HG03354 (cell line): ENCODE data around the gene ORMDL2.
"Not testable (repeated sequence)": the region's sequence is repeated elsewhere in the genome, so short reads cannot be mapped to it uniquely, and the experiment has no call there.

Experiments
- ATAC-seq: cut with Tn5 transposase; IDR thresholded peaks from one replicate; pipeline ENCODE4 v1.9.1; 2021; ENCODE audit warnings: mild to moderate bottlenecking; ENCODE audit not compliant: unreplicated experiment, poor library complexity, severe bottlenecking

The ORMDL2 gene

DNA sequence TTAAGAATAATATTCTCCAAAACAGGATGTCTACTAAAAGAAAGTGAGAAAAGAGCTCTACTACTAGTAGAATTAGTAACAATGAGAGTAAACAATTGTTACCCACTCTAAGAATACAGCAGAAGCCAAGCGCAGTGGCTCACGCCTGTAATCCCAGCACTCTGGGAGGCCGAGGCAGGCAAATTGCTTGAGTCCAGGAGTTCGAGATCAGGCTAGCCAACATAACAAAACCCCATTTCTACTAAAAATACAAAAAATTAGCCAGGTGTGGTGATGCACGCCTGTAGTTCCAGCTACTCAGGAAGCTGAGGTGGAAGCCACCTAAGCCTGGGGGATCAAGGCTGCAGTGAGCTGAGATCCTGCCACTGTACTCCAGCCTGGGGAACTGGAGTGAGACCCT lies 6.9 kb downstream of the ORMDL2 start:
- no peak for ATAC-seq

DNA sequence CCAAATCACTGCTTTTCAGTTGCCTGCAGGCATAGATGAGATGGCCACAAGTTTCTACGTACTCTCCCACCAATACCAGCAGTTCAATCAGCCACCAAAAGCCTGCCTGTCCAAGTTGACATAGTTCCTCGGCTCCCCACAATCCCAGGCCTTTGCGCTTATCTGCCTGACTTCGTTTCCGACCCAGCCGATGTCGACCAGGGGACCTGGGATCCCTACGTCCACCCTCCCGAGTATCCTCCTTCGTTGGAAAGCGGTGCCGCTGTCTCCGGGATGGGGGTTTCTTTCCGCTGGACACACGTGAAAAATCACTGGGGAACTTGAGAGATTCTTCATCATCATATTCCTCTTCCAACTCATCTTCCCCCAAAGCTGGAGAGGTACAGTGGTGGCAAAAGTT lies 10.0 kb downstream of the ORMDL2 start:
- ATAC-seq = no peak

DNA sequence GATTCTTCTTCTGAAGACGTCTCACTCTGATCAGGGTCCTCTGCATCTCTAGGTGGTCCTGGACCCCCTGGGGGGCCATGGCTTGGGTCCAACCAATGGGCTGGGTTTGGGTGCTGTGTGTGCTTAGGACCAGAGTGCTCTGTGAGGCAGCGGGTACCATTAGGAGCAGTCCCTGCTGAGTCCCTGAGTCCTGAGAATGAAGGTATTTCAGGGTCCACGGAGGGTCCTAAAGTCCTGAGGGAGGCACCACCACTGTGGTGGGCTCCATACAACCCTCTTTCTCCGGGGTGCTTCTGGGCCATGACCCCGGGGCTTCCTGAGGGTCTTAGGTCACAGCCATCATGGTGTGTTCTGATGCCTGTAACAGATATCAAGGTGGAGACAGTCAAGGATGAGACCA lies 10.5 kb downstream of the ORMDL2 start:
- no peak for ATAC-seq

DNA sequence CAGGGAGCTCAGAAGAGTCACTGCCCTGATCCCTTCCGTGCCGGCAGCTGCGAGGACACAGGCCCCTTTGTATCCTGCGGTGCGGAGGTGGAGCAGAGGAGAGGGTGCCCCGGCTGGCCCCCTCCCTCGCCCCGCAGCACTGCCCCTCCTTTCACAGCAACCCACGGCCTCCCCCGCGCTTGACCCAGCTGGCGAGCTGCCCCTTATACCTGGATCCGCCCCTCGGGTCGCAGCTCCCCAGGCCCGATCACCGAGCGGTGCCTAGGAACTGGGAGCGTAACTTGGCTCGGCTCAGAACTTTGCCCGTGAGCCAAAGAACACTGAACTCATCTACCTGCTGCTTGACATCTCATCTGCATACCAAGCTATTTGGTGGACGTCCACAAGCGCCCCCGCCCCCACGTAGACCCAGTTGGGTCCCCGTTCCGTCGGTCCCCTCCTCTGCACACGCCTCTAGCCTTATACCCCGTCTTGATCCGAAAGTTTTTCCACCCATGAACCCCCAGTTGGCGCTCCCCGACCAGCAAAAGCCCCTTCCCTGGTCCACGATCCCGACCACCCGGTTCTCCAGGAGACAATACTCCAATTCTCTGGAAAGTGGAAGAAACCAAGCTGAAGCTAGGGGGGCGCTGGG lies 12.2 kb downstream of the ORMDL2 start:
- ATAC-seq = peak; percentile 34

DNA sequence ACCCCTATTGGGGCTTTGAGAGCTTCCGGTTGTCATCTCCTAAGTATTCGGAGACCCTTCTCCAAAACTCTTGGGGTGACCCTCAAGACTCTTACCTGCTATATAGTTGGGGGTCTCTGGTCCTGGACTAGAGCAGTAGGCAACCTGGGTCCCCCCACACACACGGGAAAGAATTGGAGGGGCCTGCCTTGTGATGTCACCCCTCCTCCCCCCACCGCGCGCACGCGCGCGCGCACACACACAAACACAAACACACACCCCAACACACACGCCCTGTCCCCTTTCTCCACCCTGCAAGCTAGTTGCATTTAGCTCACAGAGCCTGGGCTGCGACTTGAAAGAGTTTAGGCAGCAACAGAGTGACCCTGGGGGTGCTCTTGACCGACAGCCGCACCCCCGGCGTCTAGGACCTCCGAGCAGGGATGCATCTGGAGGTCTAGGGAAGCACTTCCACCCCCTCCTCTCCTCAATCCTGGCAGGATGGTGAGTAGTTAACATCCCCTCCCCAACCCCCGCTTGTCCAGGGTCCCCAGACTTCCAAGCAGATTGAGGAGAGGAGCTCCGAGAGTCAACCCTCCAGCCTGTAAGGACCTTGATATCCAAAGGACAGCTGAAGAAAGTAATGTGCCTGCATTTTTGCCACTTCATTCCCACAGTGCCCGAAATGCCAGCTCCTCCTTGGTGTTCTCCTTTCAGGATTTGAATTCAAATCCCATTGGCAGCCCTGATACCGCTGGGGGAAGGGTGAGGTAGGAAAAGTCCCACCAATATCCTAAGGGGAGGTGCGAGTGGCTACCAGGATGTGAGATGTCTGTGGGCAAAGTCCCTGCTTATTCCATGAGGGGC lies 13.0 kb downstream of the ORMDL2 start:
- no peak for ATAC-seq

DNA sequence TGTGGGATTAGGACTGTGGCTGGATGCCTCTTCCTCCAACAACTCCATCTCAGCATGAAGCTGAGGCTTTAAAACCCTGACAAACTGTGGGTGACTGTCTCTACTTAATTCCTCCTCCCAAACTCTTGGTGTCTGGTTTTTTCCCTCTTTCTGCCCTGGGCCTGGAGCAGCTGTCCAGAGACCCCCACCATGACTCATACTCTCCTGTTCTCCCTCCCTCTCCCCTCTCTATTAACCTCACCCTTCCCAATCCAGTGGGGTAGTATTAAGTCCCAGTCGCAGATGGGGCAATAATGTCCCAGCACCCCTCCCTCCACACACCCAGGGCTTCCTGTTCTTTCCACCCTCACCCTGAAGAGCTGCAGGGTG lies 13.6 kb downstream of the ORMDL2 start:
- ATAC-seq = no peak

DNA sequence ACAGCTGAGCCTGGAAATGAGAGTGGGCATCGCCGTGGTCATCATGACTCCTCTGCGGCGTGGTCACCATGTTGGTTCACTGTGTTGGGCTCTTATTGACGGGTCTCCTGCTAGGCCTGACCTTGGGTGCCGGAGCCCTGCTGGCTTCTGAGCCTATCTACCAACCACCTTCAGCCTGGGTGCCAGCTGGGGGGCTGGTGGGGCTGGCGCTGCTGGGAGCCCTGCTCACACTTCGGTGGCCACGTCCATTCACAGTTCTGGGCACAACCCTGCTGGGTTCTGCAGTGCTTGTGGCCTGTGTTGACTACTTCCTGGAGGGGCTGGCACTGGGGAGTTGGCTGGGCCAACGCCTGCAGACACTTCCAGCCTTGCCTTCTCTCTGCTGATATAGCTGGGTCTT lies 15.2 kb downstream of the ORMDL2 start:
- no peak for ATAC-seq

DNA sequence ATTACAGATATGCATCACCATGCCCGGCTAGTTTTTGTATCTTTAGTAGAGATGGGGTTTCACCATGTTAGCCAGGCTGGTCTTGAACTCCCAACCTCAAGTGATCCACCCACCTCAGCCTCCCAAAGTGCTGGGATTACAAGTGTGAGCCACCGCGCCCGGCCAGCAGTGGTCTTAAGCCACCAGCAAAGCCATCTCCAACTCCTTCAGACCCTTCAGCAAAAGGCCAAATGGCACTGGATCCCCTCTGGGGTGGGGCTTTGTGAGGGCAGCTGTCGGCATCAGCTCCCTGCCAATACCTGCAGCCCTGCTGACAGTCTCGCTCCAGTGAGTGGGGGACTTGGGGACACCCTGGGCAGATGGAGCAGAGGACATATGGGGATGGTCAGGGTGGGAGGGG lies 16.6 kb downstream of the ORMDL2 start:
- not testable (repeated sequence) for ATAC-seq

DNA sequence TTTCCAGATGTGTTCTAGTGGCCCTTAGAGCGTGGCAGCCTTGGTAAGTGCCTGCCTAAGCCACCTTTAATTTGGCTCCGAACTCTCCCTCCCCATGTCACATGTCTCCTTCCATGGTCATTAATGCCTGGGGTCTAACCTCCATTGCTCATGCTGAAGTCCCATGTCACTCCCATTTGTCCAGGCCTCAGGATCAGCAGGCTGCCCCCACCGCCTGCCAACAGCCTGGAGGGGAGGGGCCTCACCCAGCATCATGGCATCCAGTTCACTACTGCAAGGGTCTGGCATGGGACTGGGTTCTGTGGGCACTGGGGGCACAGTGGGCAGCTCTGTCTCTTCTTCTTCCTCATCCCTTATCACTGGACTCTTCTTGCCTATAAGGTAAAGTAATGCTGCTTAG lies 20.5 kb downstream of the ORMDL2 start:
- ATAC-seq = no peak

DNA sequence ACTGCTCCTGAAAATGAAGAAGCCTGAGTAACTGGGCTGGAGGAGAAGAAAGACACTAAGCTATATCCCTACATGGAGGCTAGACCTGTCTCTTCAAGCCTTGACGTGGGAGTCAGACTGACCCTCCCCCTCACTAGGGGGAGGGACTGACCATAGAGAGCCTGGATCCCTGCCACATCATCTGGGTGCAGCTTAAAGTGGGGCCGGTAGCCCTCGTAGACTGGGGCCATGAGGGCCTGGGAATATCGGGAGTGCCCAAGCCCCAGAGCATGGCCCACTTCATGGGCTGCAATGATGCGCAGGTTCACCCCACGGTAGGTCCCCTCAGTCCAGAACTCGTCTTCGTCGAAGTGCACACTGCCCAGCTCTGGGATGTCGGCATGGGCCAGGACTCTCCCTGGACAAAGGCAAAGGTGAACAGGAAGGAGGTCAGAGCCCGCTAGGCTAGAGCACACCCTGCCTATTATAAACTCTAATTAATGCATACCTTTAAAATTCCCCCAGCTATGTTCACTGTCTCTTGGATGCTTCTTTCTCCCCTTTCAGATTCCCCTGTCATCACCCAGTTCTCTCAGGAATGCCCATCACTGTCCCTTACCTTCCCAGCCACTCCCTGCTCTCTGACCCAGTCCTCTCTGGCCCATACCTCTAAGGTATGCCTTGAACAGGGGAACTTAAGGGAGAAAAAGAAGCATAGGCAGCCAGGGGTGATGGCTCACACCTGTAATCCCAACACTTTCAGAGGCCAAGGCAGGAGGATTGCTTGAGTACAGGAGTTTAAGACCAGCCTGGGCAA lies 21.7 kb downstream of the ORMDL2 start:
- no peak for ATAC-seq

DNA sequence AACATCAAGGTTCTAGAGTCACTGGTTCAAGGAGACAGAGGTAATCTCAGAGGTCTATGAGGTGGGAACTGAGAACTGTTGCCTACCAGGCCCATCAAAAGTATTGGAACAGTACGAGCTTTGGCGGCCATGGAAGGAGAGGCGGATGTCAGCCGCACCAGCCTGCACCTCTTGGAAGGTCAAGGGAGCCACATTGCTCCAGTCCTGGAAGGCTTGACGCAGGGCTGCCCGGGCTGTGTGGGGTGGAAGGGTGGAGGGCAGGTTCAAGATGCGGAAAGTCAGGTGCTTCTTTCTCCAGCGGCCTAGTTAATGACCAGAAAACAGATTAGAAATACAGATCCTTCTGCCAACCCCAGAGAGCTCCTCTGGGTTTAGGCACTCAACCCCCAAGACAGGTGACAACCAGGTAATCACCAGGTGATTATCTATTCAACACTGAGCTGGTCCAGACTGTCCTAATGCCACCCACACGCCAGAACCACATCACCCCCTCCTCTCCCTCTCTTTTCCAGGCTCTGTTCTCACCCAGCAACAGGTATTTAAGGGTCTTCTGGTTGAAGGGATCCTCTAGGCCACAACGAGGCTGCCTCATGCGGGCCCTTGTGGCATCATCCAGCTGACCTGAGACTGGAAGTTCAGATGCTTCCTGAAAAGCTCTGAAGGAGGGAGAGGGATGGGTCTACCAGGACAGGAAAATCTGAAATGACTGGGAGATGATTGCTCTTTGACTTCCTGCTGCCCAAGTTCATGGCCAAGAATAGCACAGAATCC lies 22.9 kb downstream of the ORMDL2 start:
- ATAC-seq = no peak

DNA sequence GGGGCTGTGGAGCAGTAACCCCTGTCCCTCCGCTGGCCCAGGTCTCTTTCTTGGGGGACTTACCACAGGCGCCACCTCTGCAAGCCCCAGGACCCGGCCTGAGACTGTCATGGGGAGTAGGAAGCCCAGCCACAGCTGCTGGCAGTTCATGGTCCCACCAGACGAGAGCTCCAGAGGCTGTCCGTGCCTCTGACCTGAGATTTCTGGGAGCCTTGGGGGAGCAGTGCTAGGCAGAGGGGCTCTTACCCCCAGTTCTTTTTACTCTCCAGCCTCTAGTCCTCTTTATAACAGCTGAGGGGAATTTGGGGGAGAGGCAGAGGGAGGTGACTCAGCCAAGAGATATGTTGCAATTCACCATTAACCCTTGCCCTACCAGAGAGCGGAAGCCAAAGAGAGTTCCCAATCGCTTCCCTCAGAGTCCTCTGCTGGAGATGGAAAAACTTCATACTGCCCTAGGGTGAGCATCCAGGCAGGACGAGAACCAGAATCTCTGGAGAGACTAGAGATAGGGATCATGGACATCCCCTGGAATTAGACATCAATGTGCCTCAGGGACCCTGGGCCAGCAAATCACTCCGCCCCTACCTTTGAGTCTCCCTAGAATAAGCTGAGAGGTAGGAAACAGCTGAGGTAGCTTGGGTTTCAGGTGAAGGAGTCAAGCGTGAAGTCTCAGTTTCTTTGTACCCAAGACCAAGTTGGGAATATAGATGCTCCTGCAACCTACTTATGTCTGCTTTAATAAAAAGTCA lies 25.0 kb downstream of the ORMDL2 start, which contains the start of gene MMP19:
Gene MMP19 (minus strand): TSS at position 256 of the 749 bp plus-strand sequence. CDS start 106 bp downstream, at position 150.
- ATAC-seq = no peak

DNA sequence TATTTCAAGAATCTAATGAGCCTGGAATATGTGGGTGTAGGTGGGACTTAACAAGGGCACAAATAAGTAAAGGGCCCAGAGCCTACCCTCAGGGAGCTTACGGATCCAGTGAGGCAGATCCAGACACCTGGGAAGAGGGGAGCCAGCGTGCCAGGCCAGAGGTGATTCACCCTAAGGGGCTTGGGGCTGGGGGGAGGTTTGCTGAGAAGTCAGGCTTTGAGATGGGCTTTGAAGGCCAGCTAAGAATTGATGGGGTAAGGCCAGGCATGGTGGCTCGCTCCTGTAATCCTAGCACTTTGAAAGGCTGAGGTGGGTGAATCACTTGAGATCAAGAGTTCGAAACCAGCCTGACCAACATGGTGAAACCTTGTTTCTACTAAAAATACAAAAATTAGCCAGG lies 25.6 kb downstream of the ORMDL2 start:
- no peak for ATAC-seq

DNA sequence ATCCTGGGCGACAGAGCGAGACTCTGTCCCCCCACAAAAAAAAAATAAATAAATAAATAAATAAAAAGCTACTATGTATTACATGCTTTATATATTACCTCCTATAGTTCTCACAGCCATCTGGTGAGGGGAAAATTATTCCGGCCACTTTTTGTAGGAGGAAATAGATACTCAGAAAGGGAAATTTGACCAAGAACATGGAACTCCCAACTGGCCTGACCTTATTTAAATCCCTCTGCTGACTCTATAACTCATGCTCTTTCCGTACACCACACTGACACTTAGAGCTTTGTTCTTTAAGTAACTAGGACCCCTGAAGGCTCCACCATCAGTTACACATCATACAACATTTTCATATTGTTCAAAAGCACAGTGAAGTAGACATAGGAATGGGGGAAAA lies 27.1 kb downstream of the ORMDL2 start:
- no peak for ATAC-seq

DNA sequence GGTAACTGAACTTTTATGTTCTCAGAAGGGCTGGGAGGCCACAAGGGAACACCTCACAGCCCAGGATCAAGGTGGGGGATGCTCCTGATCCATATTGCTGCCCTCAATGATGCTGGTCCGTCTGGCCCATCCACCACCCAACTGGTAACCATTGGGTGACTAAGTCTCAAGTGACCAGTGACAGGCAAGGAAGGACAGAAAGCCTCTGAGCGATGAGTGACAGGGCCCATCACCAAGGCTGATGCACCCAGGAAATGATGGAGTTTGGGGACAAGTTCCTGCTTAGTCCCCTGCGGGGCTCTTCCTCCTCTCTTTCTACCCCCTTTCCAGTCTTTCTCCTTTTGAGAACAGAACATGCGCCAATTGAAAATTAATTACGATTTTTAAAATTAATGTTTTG lies 27.5 kb downstream of the ORMDL2 start:
- ATAC-seq = no peak

DNA sequence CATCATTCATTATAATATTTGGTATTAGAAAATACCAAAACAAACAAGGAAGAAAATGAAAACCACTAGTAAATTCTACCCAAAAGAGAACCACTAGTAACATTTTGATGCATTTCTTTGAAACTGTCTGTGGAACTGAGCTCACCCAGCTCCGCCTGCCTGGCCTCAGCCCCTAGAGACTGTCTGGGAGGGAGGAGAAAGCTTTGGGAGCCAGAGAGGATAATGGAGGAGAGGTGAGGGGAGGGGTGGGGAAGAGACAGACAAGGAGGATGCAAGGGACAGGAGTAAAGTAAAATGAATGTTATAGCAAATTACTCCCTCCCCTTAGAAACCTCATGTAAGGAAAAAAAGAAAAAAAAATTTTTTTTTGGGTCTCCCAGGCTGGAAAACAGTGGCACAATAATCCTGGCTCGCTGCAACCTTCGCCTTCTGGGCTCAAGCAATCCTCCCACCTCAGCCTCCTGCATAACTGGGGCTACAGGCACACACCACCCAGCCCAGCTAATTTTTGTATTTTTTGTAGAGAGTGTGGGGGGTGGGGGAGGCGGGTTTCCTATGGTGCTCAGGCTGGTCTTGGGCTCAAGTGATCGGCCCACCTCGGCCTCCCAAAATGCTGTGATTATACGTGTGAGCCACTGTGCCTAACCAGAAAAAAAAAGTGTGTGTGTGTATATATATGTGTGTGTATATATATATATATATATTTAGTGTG lies 28.1 kb downstream of the ORMDL2 start:
- ATAC-seq = no peak

DNA sequence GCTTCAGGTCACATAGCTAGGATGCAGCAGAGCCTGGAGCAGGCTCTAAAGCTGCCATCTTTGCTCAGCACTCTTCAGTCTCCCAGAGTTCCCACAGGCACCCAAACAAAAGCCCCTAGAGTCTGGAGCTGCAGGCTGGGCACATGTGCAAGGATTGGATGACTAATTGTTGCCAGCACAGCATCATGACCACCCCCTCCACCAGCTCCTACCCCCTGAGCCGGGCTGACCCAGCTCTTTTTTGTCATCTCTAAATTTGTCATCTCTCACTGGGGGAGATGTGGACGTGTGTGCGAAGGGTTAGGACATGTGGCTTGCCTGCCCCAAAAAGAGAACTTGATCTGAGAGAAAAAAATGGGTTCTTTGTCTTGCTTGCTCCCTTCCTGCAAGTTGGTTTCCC lies 29.2 kb downstream of the ORMDL2 start:
- ATAC-seq = no peak

DNA sequence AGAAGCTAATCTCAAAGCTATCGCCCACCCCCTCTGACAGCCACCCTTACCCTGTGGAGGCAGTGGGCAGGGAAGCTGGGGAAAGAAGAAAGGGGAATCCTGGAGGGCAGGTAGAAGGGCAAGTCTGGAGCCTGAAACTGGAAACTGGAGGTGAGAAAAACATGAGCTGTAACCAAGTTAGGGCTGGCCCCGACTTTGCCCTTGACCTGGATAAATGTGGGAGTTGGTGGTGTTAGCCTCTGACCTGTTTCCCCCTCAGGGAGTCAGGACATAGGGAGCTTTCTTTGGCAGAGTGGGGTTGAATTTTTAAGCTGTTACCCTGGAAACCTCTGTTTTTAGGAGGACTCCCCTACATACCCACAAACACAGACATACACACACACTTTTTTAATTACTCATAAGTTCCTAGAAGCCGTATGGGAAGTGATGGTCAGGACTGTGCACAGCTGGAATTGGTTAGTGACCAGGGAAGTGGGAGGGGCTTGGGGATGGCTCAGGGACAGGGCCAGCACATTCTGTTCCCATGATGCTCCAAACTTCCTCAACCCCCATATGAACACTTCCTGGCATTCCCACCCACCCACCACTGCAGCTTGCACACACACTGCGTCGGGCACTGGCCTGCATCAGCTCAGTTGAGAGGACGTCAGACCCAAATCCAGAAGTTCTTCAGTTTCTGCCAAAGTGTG lies 29.9 kb downstream of the ORMDL2 start:
- no peak for ATAC-seq
